WI38 (cell line): ENCODE results near the gene SYT6.
"Not testable (repeated sequence)": the region's sequence is repeated elsewhere in the genome, so short reads cannot be mapped to it uniquely, and the experiment has no call there.

Experiments used
- H3K4me3 ChIP-seq: 2 replicates; pipeline ENCODE4 v1.5.1; 2011; ENCODE audit warnings: low read depth, mild to moderate bottlenecking, control low read depth, low read length
- TF ChIP-seq, protein P1 (sequence below): IDR thresholded peaks from 2 replicates; pipeline ENCODE4 v1.5.1; 2012; ENCODE audit warnings: low read depth, mild to moderate bottlenecking, control low read depth, low read length

The SYT6 gene

DNA sequence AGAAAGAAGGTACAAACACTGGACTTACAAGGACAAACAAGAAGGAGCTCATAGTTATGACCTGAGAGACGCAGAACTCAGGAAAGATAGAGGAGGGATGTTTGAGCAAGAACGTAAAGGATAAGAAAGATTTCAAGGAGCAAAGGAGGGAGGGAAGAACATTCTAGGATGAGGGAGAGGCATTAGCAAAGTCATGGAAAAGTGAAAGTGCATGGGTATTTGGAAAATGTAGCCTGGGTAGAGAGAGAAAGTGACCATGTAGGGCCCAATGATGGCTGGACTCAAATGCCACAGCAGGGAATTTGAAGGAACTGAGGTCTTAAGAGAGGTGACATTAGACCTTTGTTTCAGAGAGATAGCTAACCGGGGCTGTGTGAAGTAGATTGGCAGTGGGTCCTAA lies 76.5 kb downstream of the SYT6 start:
- no peak overlapping the region for H3K4me3 ChIP-seq

DNA sequence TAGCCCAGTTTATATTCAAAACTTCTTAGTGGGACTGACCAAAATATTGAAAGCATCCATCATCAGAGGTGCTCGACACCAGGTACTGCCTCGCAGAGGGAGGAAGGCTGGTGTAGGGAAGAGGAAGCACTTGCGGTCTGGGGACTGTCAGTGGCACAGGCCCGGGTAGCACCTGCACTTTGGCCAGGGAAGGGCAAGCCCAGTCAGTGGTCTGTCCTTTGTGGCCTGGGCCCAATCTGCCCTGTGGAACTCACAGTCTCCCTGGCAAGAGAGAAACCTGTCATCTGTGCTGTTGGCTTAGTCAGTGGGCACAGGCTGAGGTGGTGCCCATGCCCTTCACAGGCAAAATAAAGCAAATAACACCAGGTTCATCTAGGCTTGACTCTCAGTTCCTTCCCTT lies 77.4 kb downstream of the SYT6 start:
- H3K4me3 ChIP-seq: no peak overlapping the region
- TF ChIP-seq, protein P1, sequence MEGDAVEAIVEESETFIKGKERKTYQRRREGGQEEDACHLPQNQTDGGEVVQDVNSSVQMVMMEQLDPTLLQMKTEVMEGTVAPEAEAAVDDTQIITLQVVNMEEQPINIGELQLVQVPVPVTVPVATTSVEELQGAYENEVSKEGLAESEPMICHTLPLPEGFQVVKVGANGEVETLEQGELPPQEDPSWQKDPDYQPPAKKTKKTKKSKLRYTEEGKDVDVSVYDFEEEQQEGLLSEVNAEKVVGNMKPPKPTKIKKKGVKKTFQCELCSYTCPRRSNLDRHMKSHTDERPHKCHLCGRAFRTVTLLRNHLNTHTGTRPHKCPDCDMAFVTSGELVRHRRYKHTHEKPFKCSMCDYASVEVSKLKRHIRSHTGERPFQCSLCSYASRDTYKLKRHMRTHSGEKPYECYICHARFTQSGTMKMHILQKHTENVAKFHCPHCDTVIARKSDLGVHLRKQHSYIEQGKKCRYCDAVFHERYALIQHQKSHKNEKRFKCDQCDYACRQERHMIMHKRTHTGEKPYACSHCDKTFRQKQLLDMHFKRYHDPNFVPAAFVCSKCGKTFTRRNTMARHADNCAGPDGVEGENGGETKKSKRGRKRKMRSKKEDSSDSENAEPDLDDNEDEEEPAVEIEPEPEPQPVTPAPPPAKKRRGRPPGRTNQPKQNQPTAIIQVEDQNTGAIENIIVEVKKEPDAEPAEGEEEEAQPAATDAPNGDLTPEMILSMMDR: no peak

More for the DNA sequence above, 76.5 kb downstream of the SYT6 start:
- TF ChIP-seq, protein P1: no peak

DNA sequence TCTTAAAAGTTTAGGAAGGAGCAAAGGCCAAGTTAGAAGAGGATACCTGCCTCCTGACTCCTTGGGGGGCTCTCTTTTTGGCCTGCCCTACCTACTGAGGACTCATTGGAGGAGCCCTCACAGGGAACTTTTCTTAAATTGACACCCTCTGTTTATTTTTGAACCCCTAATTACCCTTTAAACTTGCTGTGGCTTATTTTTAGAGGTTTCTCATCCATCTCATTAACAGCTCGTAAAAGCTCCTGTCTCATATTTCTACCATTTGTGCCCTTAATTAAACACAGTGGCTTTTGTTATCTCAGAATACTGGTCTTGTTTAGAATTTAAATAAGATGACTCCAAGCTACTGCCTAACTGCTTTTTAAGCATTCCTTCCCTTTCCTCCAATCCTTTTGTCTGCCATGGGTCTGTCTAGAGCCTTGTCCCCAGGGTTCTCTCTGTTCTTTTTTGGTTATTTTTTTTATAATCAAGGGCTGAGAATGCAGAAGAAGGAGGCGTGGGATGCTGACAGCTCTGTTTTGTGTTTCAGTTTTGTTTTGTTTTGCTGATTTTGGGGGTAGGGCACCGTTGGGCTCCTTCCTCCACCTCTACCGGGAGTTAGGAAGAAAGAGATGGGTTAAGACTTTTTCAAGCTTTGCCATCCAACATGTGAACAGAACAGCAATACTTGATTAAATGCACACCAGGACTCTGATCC lies 78.0 kb downstream of the SYT6 start:
- TF ChIP-seq, protein P1: no peak
- no peak overlapping the region for H3K4me3 ChIP-seq

DNA sequence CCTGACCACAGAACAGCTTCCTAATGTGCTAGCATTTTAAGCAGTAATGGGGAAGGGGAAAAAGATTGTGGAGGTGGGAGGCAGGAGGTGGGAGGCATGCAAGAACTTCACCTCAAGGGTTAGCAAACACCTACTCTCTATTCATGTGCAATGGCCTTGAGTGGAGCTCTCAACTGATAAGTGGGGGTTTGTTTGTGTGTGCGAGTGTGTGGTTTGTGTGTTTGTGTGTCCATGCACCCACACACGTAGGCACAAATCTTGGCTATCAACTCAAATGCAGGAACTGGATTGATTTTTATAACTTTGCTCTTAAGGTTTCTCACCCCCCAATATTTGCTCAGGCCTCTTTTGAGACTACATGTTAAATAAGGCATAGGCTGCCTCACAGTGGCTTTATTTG lies 78.6 kb downstream of the SYT6 start:
- TF ChIP-seq, protein P1: no peak
- no peak overlapping the region for H3K4me3 ChIP-seq

DNA sequence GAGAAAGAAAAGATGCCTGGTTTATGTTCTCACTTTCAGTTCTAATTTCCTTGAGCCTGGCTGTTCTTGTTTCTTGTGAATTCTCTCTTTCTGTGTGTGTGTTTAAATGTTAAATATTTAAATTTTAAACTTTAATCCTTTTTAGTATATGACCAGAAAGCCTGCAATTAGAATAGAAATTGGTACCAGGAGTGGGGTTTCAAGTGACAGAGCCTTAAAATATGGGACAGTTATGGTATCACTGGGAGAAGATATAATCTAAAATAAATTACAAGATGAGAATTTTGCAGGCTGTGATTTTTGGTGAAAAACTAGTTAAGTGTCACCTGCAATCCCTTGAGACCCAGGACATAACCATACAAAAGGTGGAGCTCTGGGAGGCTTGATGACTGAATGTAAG lies 81.4 kb downstream of the SYT6 start:
- no peak overlapping the region for H3K4me3 ChIP-seq
- TF ChIP-seq, protein P1: no peak

DNA sequence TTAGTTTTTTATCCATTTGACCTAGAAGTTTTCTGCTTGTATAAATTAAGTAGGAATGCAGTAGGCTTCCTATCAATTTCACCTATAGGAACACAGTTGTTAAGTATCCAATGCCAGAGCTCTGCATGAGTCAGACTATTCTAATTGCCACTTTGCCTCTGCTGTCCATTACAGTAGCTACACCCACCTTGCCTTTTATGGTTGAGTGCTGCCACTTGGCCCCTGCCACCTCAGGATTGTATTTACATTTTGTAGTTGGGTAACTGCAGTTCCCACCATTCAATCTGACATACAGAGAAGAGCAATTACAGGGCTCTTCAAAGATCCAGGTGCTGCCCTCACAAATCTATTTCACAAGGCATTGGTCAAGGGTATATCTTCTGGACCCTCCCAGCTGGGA lies 83.9 kb downstream of the SYT6 start:
- H3K4me3 ChIP-seq: not testable (repeated sequence)

DNA sequence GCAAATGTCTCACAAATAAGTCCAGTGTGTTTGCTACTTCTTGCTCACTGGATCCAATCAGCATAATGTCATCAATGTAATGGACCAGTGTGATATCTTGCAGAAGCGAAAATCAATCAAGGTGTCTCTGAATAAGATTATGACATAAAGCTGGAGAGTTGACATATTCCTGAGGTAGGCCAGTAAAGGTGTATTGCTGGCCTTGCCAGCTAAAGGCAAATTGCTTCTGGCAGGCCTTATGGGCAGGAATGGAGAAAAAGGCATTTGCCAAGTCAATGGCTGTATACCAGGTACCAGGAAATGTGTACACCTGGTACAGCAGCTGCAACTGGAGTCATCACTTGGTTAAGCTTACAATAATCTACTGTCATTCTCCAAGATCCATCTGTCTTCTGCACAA lies 85.0 kb downstream of the SYT6 start:
- H3K4me3 ChIP-seq: not testable (repeated sequence)

DNA sequence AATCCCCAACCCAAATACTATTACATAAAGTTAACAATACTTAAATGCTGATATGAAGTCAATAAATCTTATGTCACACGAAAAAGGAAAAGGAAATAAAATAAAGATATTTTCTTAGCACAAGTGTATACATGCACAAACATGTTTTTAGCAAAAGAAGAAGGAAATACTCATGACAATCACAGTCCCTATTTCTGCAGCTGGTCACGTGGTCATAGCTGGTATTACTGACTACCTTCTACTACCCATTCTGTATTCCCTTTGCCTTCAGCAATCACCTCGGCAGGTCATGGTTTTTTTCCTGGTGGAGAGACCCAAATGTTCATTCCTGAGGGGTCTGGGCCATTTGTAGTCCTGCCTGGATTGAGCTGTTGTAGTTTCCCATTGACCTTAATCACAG lies 88.0 kb downstream of the SYT6 start:
- H3K4me3 ChIP-seq: not testable (repeated sequence)

DNA sequence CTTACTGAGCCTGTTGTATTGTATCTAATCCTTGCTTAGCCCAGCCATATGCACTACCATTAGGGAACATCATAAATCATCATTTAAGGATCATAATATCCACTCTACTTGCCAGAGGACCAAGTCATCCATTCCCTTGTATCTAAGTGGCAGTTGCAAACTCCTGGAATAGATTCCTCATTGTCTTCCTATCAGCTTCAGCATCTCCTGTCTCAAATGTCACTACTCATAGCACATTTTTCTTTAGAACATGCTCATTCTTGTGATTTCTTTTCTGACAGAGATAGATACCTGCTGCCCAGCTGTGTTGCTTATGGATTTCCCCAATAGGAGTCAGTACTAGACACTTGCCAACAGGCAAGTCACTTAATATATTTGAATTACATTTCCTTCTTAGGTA lies 90.1 kb downstream of the SYT6 start:
- TF ChIP-seq, protein P1: no peak
- no peak overlapping the region for H3K4me3 ChIP-seq
